K562 (cell line): ENCODE results near the gene DERL3. TPM values are rescaled to one million over a fixed set of nuclear protein-coding genes. Genes with fewer than 3 reads are reported as not detected.

Experiments
- BRD9 ChIP-seq: fragments of 450-650 bp; IDR thresholded peaks from 2 replicates; pipeline ENCODE4 v1.6.1; 2018; ENCODE audit warnings: low read depth; ENCODE audit not compliant: partially characterized antibody
- CREB3 ChIP-seq: fragments of 450-650 bp; conservative IDR thresholded peaks from 2 replicates; pipeline ENCODE4 v1.6.1; 2016; ENCODE audit warnings: missing genetic modification characterization, low read depth, mild to moderate bottlenecking, missing compliant biosample characterization, moderate library complexity
- FIP1L1 ChIP-seq: fragments of 200-400 bp; formaldehyde crosslinking; IDR thresholded peaks from 2 replicates; pipeline ENCODE4 v1.6.1; 2018; ENCODE audit warnings: mild to moderate bottlenecking, low read depth, low read length; ENCODE audit not compliant: poor library complexity, severe bottlenecking
- FOS ChIP-seq: IDR thresholded peaks from 3 replicates; pipeline ENCODE4 v1.6.1; 2011; ENCODE audit not compliant: insufficient read length; ENCODE audit errors: extremely low read depth
- HEY1 ChIP-seq: fragments of 250-450 bp; sonication (Bioruptor Pico); IDR thresholded peaks from 2 replicates; pipeline ENCODE4 v1.5.0; 2020; ENCODE audit warnings: mild to moderate bottlenecking, moderate library complexity, borderline replicate concordance
- HNRNPUL1 ChIP-seq: fragments of 200-400 bp; formaldehyde crosslinking; IDR thresholded peaks from 2 replicates; pipeline ENCODE4 v1.6.1; 2017; ENCODE audit warnings: low read length
- MIER1 ChIP-seq: fragments of 450-650 bp; IDR thresholded peaks from 2 replicates; pipeline ENCODE4 v1.6.1; 2016; ENCODE audit warnings: antibody characterized with exemption, mild to moderate bottlenecking, low read depth
- PHB ChIP-seq: fragments of 250-450 bp; sonication (Bioruptor Pico); IDR thresholded peaks from 2 replicates; pipeline ENCODE4 v1.5.0; 2021
- PHB2 ChIP-seq: fragments of 450-650 bp; IDR thresholded peaks from 2 replicates; pipeline ENCODE4 v1.6.1; 2017; ENCODE audit warnings: low read depth
- POLR2B ChIP-seq: fragments of 450-650 bp; IDR thresholded peaks from 2 replicates; pipeline ENCODE4 v1.6.1; 2018; ENCODE audit warnings: low read depth; ENCODE audit not compliant: partially characterized antibody
- SAFB ChIP-seq: fragments of 200-400 bp; formaldehyde crosslinking; IDR thresholded peaks from 2 replicates; pipeline ENCODE4 v1.6.1; 2017; ENCODE audit warnings: low read depth, low read length, borderline replicate concordance
- TARDBP ChIP-seq: fragments of 450-650 bp; IDR thresholded peaks from 2 replicates; pipeline ENCODE4 v1.6.1; 2016
- ZBTB5 ChIP-seq: fragments of 450-650 bp; IDR thresholded peaks from 2 replicates; pipeline ENCODE4 v1.6.1; 2017; ENCODE audit warnings: antibody characterized with exemption
- ZKSCAN1 ChIP-seq: fragments of 150-350 bp; IDR thresholded peaks from 2 replicates; pipeline ENCODE4 v1.6.1; 2016; ENCODE audit warnings: low read depth, low read length
- ZNF124 ChIP-seq: sonication (generic); formaldehyde crosslinking; IDR thresholded peaks from 2 replicates; pipeline ENCODE4 v1.8.1; 2022; ENCODE audit warnings: missing genetic modification reagents
- ZNF316 ChIP-seq: fragments of 450-650 bp; IDR thresholded peaks from 2 replicates; pipeline ENCODE4 v1.6.1; 2016
- ZNF407 ChIP-seq: fragments of 450-650 bp; IDR thresholded peaks from 2 replicates; pipeline ENCODE4 v1.6.1; 2016; ENCODE audit warnings: low read depth
- polyA plus RNA-seq, 8 experiments: library from polyadenylated mRNA; depleted of rRNA in 4 of 8; stranded (reverse) in 5 of 8; unstranded in 3 of 8; fragments of >200 nt; fragmentation: Nextera tagmentation in 2 of 8; fragmentation: Illumina TruSeq in 1 of 8; extraction: Ambion mirVana in 2 of 8; extraction: Trizol in 1 of 8; gene quantifications; 2 replicates each; pipeline versions ENCODE4 v1.2.1 to v1.2.3, GENCODE V29; 2011 to 2014; ENCODE audit warnings: inconsistent platforms in 1 of 8, missing spikeins in 1 of 8
- total RNA-seq, 7 experiments: library from RNA; depleted of rRNA in 6 of 7; stranded (reverse); fragments of >200 nt in 6 of 7; fragmentation: Illumina TruSeq in 2 of 7; extraction: Trizol in 2 of 7; gene quantifications; 2 replicates each; pipeline versions ENCODE4 v1.2.1 to v1.2.3, GENCODE V29; 2011 to 2021; ENCODE audit warnings: low replicate concordance in 1 of 7

The DERL3 gene
- total and polyA plus RNA-seq, 9 of the 15 experiments (the other 6 are each of a cell fraction or from before 2014, with no cell fraction given), result 1.3 to 12.4 (median 4.8) TPM

- TF ChIP-seq ZNF407 (no peak), SAFB (no peak), TARDBP (no peak), HEY1 (no peak), BRD9 (no peak), CREB3 (no peak), POLR2B (peak; percentile 92), MIER1 (no peak), ZKSCAN1 (no peak), PHB (no peak), HNRNPUL1 (no peak), FIP1L1 (no peak), ZBTB5 (no peak), FOS (no peak), ZNF316 (peak; percentile 81), PHB2 (no peak), ZNF124 (no peak)
Measured at GRCh38 chr22:23857606-23858483, 19.0 kb upstream of the DERL3 start, which contains the start of gene SLC2A11 (continued).
